Loucy (cell line): ENCODE results near the gene TOPBP1.

ENCODE experiments used
- EZH2phosphoT487 ChIP-seq: fragments of 200-600 bp; IDR thresholded peaks from 2 replicates; pipeline ENCODE4 v1.6.1; 2018; ENCODE audit warnings: antibody characterized with exemption, mild to moderate bottlenecking, moderate library complexity, borderline replicate concordance
- TF ChIP-seq, protein P1 (sequence below): fragments of 200-600 bp; sonication (generic); conservative IDR thresholded peaks from 2 replicates; pipeline ENCODE4 v1.5.1; 2014; ENCODE audit warnings: mild to moderate bottlenecking, antibody characterized with exemption, low read length

DNA sequence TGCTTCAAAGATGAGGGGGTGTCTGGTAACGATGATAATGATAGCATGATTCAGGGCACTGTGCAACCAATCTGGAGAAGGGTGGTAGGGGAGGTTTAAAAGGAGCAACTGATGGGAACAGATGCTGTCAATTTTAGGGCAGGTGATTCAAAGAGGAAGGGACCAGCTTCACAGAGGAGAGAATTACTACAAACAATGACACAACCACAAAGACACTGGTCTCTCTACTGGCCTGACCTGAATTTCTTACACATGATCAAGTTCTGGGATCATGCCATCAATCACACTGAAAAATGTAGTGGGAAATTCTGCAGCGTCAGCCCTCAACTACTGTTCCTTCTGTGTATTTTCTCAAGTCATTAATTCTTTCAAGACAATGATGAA, 90.8 kb downstream of the TOPBP1 start:
- TF ChIP-seq, protein P1, sequence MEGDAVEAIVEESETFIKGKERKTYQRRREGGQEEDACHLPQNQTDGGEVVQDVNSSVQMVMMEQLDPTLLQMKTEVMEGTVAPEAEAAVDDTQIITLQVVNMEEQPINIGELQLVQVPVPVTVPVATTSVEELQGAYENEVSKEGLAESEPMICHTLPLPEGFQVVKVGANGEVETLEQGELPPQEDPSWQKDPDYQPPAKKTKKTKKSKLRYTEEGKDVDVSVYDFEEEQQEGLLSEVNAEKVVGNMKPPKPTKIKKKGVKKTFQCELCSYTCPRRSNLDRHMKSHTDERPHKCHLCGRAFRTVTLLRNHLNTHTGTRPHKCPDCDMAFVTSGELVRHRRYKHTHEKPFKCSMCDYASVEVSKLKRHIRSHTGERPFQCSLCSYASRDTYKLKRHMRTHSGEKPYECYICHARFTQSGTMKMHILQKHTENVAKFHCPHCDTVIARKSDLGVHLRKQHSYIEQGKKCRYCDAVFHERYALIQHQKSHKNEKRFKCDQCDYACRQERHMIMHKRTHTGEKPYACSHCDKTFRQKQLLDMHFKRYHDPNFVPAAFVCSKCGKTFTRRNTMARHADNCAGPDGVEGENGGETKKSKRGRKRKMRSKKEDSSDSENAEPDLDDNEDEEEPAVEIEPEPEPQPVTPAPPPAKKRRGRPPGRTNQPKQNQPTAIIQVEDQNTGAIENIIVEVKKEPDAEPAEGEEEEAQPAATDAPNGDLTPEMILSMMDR = no peak
- TF ChIP-seq EZH2phosphoT487 = no peak
